Measurements from ENCODE around the gene TIMP2.
"Not testable (repeated sequence)": the region's sequence is repeated elsewhere in the genome, so short reads cannot be mapped to it uniquely, and the experiment has no call there.

Gene TIMP2

DNA sequence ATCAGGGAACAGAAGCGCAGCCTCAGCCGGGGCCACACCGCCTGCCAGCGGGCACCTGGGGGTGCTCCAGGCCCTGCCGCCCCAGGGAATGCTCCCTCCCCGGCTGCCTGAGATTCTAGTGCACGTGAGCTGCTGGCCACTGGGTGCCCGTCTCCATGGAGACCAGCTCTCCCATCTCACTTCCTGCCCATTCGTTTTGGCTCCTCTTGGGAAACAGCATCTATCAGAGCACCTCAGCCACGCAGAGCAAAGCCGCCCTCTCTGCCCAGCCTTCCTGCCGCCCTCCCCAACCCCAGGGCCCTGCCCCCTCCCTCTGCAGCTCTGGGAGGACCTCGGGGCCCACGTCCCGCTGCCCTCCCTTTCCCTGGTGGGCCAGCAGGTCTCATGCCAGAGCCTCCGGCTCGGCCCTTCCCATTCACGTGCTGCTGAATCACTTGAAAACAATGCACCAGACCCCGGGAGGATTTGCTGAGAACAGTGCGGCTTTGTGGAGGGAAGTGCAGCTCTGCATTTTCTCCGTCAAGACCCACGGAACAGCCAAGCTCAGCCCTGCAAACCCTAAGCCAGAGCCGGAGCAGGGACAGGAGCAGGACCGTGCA is 41.6 kb downstream of the TIMP2 start:
- Histone ChIP-seq H3K36me3 (ENCODE audit: control insufficient read depth, insufficient read depth, low read length) (no peaks in the 10 kb centered on the region), H3K9me3 (ENCODE audit: control insufficient read depth, low read length) (no peaks in the 10 kb centered on the region), H3K27ac (ENCODE audit: insufficient read depth, low read length, poor library complexity, severe bottlenecking) (no peak overlapping the region), H3K4me3 (ENCODE audit: insufficient read depth, low read depth, low read length, poor library complexity, severe bottlenecking) (no peak overlapping the region), H3K27me3 (replicated peaks; ENCODE audit: control insufficient read depth, insufficient read depth, low read length, poor library complexity, severe bottlenecking) (peaks cover 6% of the 10 kb centered on the region), H3K4me1 (ENCODE audit: control insufficient read depth, insufficient read depth, low read length, poor library complexity, severe bottlenecking) (peaks cover 10% of the 10 kb centered on the region)
- no peak for DNase-seq

- H3K27ac ChIP-seq (ENCODE audit: insufficient read depth, low read length, poor library complexity, severe bottlenecking) = no peak overlapping the region
- H3K4me3 ChIP-seq (ENCODE audit: insufficient read depth, low read depth, low read length, poor library complexity, severe bottlenecking) = no peak overlapping the region
- no peak for DNase-seq
- H3K9me3 ChIP-seq (ENCODE audit: control insufficient read depth, low read length) = no peaks in the 10 kb centered on the region
- H3K4me1 ChIP-seq (ENCODE audit: control insufficient read depth, insufficient read depth, low read length, poor library complexity, severe bottlenecking) = peaks cover 10% of the 10 kb centered on the region
- no peaks in the 10 kb centered on the region for H3K36me3 ChIP-seq (ENCODE audit: control insufficient read depth, insufficient read depth, low read length)
- H3K27me3 ChIP-seq (replicated peaks; ENCODE audit: control insufficient read depth, insufficient read depth, low read length, poor library complexity, severe bottlenecking) = peaks cover 6% of the 10 kb centered on the region
Measured at GRCh38 chr17:78883089-78883532, 42.1 kb downstream of the TIMP2 start.

DNA sequence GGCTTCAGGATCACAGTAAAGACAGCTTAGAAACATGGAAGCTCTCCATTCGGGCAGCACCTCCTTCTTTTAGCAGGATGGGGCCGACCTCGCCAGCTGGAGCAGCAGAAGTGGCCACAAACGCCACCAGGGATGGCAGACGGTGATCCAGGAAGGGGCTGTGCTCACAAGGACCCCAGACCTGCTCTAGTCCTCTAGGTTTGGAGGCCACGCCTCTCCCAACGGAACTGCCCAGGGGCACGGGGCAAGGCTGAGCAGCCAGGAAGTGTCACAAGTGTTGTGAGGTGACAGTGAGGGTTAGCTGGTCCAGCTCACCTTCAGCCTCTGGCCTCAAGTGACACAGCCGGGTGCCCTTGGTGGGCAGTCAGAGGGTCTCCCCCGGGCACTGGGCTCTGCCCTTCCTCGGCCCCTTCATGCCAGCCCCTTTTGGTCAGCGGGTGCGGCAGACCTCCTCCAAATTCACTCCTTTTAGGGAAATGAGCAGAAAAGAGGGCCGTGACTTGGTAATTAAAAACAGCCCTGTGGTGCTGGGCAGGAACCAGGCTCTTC is 42.6 kb downstream of the TIMP2 start:
- Histone ChIP-seq H3K36me3 (ENCODE audit: control insufficient read depth, insufficient read depth, low read length) (no peaks in the 10 kb centered on the region), H3K4me3 (ENCODE audit: insufficient read depth, low read depth, low read length, poor library complexity, severe bottlenecking) (no peak overlapping the region), H3K4me1 (ENCODE audit: control insufficient read depth, insufficient read depth, low read length, poor library complexity, severe bottlenecking) (peaks cover 10% of the 10 kb centered on the region), H3K27me3 (replicated peaks; ENCODE audit: control insufficient read depth, insufficient read depth, low read length, poor library complexity, severe bottlenecking) (peaks cover 6% of the 10 kb centered on the region), H3K27ac (ENCODE audit: insufficient read depth, low read length, poor library complexity, severe bottlenecking) (no peak overlapping the region), H3K9me3 (ENCODE audit: control insufficient read depth, low read length) (no peaks in the 10 kb centered on the region)
- DNase-seq = no peak

DNA sequence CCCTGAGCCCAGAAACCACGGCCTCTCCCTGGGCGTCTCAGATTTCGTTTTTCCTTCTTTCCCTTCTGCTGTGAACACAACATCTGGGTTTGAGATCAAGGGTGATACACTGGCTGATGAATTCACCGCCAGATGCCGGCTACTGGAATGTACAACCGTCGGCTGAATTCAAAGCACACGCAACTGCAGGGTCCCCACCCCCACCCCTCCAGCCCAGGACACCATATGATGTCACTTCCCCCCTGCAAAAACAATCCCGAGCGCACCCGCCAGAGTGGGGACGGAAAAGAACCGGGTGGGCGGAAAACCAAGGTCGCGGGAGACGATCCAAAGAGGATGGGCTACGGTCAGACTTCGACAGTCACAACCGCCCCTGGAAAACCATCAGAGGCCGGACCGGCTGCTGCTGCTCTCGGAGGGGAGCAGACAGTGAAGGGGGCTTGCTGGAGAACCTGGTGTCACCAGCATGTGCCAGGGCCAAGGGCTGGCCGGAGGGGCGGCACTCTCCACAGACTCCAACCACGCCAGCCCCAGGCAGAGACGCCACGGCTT is 45.5 kb downstream of the TIMP2 start:
- Histone ChIP-seq H3K9me3 (ENCODE audit: control insufficient read depth, low read length) (no peaks in the 10 kb centered on the region), H3K27ac (ENCODE audit: insufficient read depth, low read length, poor library complexity, severe bottlenecking) (no peak overlapping the region), H3K4me1 (ENCODE audit: control insufficient read depth, insufficient read depth, low read length, poor library complexity, severe bottlenecking) (peaks cover 10% of the 10 kb centered on the region), H3K4me3 (ENCODE audit: insufficient read depth, low read depth, low read length, poor library complexity, severe bottlenecking) (peak overlapping the region; percentile 7), H3K36me3 (ENCODE audit: control insufficient read depth, insufficient read depth, low read length) (no peaks in the 10 kb centered on the region), H3K27me3 (replicated peaks; ENCODE audit: control insufficient read depth, insufficient read depth, low read length, poor library complexity, severe bottlenecking) (peaks cover 6% of the 10 kb centered on the region)
- no peak for DNase-seq

- Histone ChIP-seq H3K27ac (ENCODE audit: insufficient read depth, low read length, poor library complexity, severe bottlenecking) (no peak overlapping the region), H3K4me1 (ENCODE audit: control insufficient read depth, insufficient read depth, low read length, poor library complexity, severe bottlenecking) (peaks cover 10% of the 10 kb centered on the region), H3K4me3 (ENCODE audit: insufficient read depth, low read depth, low read length, poor library complexity, severe bottlenecking) (no peak overlapping the region)
Measured at GRCh38 chr17:78878871-78879527, 46.2 kb downstream of the TIMP2 start.

GRCh38 chr17:78878261-78878660 is 46.9 kb downstream of the TIMP2 start:
- no peak overlapping the region for H3K4me3 ChIP-seq (ENCODE audit: insufficient read depth, low read depth, low read length, poor library complexity, severe bottlenecking)
- no peaks in the 10 kb centered on the region for H3K9me3 ChIP-seq (ENCODE audit: control insufficient read depth, low read length)
- peaks cover 7% of the 10 kb centered on the region for H3K4me1 ChIP-seq (ENCODE audit: control insufficient read depth, insufficient read depth, low read length, poor library complexity, severe bottlenecking)
- H3K27me3 ChIP-seq (replicated peaks; ENCODE audit: control insufficient read depth, insufficient read depth, low read length, poor library complexity, severe bottlenecking) = peaks cover 6% of the 10 kb centered on the region
- H3K36me3 ChIP-seq (ENCODE audit: control insufficient read depth, insufficient read depth, low read length) = no peaks in the 10 kb centered on the region
- H3K27ac ChIP-seq (ENCODE audit: insufficient read depth, low read length, poor library complexity, severe bottlenecking) = no peak overlapping the region
- no peak for DNase-seq

More at GRCh38 chr17:78878871-78879527, 46.2 kb downstream of the TIMP2 start:
- Histone ChIP-seq H3K27me3 (replicated peaks; ENCODE audit: control insufficient read depth, insufficient read depth, low read length, poor library complexity, severe bottlenecking) (peaks cover 6% of the 10 kb centered on the region), H3K36me3 (ENCODE audit: control insufficient read depth, insufficient read depth, low read length) (no peaks in the 10 kb centered on the region), H3K9me3 (ENCODE audit: control insufficient read depth, low read length) (no peaks in the 10 kb centered on the region)
- no peak for DNase-seq

DNA sequence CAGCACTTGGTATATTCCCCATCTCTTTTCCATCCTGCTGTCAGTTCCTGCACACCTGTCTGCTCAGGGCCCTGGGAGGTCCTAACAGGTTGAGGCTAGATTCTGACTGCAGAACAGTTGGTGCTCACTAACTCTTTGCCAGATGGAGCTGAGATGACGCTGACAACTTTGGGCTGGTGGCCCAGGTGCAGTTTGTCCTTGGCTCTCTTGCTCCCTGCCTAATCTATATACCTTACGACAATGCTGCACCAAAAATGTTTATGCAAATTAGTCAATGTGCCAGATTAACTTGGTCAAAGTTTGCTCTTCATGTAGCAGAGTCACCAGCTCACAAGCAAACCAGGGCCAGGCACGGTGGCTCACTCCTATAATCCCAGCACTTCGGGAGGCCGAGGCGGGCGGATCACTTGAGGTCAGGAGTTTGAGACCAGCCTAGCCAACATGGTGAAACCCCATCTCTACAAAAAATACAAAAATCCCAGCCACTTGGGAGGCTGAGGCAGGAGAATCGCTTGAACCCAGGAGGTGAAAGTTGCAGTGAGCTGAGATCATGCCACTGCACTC is 48.2 kb downstream of the TIMP2 start:
- not testable (repeated sequence) for H3K36me3 ChIP-seq (ENCODE audit: control insufficient read depth, insufficient read depth, low read length); DNase-seq; H3K4me1 ChIP-seq (ENCODE audit: control insufficient read depth, insufficient read depth, low read length, poor library complexity, severe bottlenecking)

GRCh38 chr17:78876094-78876597 is 49.0 kb downstream of the TIMP2 start:
- no peaks in the 10 kb centered on the region for H3K9me3 ChIP-seq (ENCODE audit: control insufficient read depth, low read length)
- H3K4me3 ChIP-seq (ENCODE audit: insufficient read depth, low read depth, low read length, poor library complexity, severe bottlenecking) = no peak overlapping the region
- no peak overlapping the region for H3K27ac ChIP-seq (ENCODE audit: insufficient read depth, low read length, poor library complexity, severe bottlenecking)
- H3K27me3 ChIP-seq (replicated peaks; ENCODE audit: control insufficient read depth, insufficient read depth, low read length, poor library complexity, severe bottlenecking) = no peaks in the 10 kb centered on the region
- peaks cover 5% of the 10 kb centered on the region for H3K4me1 ChIP-seq (ENCODE audit: control insufficient read depth, insufficient read depth, low read length, poor library complexity, severe bottlenecking)
- DNase-seq = no peak
- H3K36me3 ChIP-seq (ENCODE audit: control insufficient read depth, insufficient read depth, low read length) = no peaks in the 10 kb centered on the region

More for the DNA sequence above, 48.2 kb downstream of the TIMP2 start:
- H3K4me3 ChIP-seq (ENCODE audit: insufficient read depth, low read depth, low read length, poor library complexity, severe bottlenecking); H3K9me3 ChIP-seq (ENCODE audit: control insufficient read depth, low read length); H3K27me3 ChIP-seq (replicated peaks; ENCODE audit: control insufficient read depth, insufficient read depth, low read length, poor library complexity, severe bottlenecking); H3K27ac ChIP-seq (ENCODE audit: insufficient read depth, low read length, poor library complexity, severe bottlenecking): not testable (repeated sequence)

- Histone ChIP-seq H3K27me3 (replicated peaks; ENCODE audit: control insufficient read depth, insufficient read depth, low read length, poor library complexity, severe bottlenecking) (no peaks in the 10 kb centered on the region), H3K4me1 (ENCODE audit: control insufficient read depth, insufficient read depth, low read length, poor library complexity, severe bottlenecking) (peaks cover 5% of the 10 kb centered on the region), H3K36me3 (ENCODE audit: control insufficient read depth, insufficient read depth, low read length) (no peaks in the 10 kb centered on the region), H3K4me3 (ENCODE audit: insufficient read depth, low read depth, low read length, poor library complexity, severe bottlenecking) (no peak overlapping the region), H3K9me3 (ENCODE audit: control insufficient read depth, low read length) (no peaks in the 10 kb centered on the region), H3K27ac (ENCODE audit: insufficient read depth, low read length, poor library complexity, severe bottlenecking) (no peak overlapping the region)
- DNase-seq = no peak
Measured at GRCh38 chr17:78875363-78876093, 49.7 kb downstream of the TIMP2 start.
